GM18507 (cell line): ENCODE measurements around the gene LIFR.
"Not testable (repeated sequence)": the region's sequence is repeated elsewhere in the genome, so short reads cannot be mapped to it uniquely, and the experiment has no call there.

Experiments used
- DNase-seq: peaks from one replicate; pipeline ENCODE4 v3.0.0; 2011; ENCODE audit warnings: low read depth; ENCODE audit not compliant: insufficient read length; ENCODE audit errors: extremely low spot score
- FAIRE-seq: peaks from 2 replicates; lab custom pipeline; 2011; peaks lifted over from hg19 to GRCh38; lab: Jason Lieb, UNC

Gene LIFR

GRCh38 chr5:38529955-38530646, 26.3 kb downstream of the LIFR start:
- FAIRE-seq (no peak), DNase-seq (no peak)

GRCh38 chr5:38528162-38528703, 28.2 kb downstream of the LIFR start:
- no peak for DNase-seq
- FAIRE-seq, result no peak

- DNase-seq, result no peak
- no peak for FAIRE-seq
Observed at GRCh38 chr5:38527475-38527874, 29.0 kb downstream of the LIFR start.

GRCh38 chr5:38524022-38524421, 32.4 kb downstream of the LIFR start:
- no peak for DNase-seq
- no peak for FAIRE-seq

- FAIRE-seq (no peak), DNase-seq (no peak)
Observed at GRCh38 chr5:38519476-38519875, 37.0 kb downstream of the LIFR start.

- FAIRE-seq (no peak), DNase-seq (no peak)
Observed at GRCh38 chr5:38518341-38518740, 38.1 kb downstream of the LIFR start.

- DNase-seq, FAIRE-seq: not testable (repeated sequence)
Observed at GRCh38 chr5:38516649-38517048, 39.8 kb downstream of the LIFR start.

GRCh38 chr5:38515646-38516045, 40.8 kb downstream of the LIFR start:
- FAIRE-seq, result no peak
- no peak for DNase-seq

GRCh38 chr5:38515092-38515491, 41.4 kb downstream of the LIFR start:
- no peak for FAIRE-seq
- DNase-seq, result no peak

- no peak for DNase-seq
- FAIRE-seq, result no peak
Observed at GRCh38 chr5:38509185-38509584, 47.3 kb downstream of the LIFR start.

GRCh38 chr5:38506302-38506701, 50.1 kb downstream of the LIFR start:
- FAIRE-seq (no peak), DNase-seq (no peak)

GRCh38 chr5:38500573-38501260, 55.7 kb downstream of the LIFR start:
- no peak for FAIRE-seq

GRCh38 chr5:38497946-38498345, 58.5 kb downstream of the LIFR start:
- no peak for DNase-seq
- FAIRE-seq, result no peak

More at GRCh38 chr5:38500573-38501260, 55.7 kb downstream of the LIFR start:
- no peak for DNase-seq

- no peak for DNase-seq
- FAIRE-seq, result no peak
Observed at GRCh38 chr5:38494763-38495162, 61.7 kb downstream of the LIFR start.

- FAIRE-seq (no peak), DNase-seq (no peak)
Observed at GRCh38 chr5:38494175-38494574, 62.3 kb downstream of the LIFR start.

GRCh38 chr5:38483805-38484398, 72.5 kb downstream of the LIFR start:
- FAIRE-seq (no peak), DNase-seq (no peak)

GRCh38 chr5:38479315-38479904, 77.0 kb downstream of the LIFR start:
- DNase-seq, result no peak
- FAIRE-seq, result no peak

GRCh38 chr5:38478878-38479277, 77.6 kb downstream of the LIFR start:
- DNase-seq, result no peak
- no peak for FAIRE-seq

GRCh38 chr5:38478166-38478565, 78.3 kb downstream of the LIFR start:
- no peak for FAIRE-seq

GRCh38 chr5:38473008-38473407, 83.4 kb downstream of the LIFR start:
- FAIRE-seq, result no peak
- no peak for DNase-seq

More at GRCh38 chr5:38478166-38478565, 78.3 kb downstream of the LIFR start:
- no peak for DNase-seq
